Endothelial cell of hepatic sinusoid (primary cell): ENCODE results near the gene C12orf50.
"Not testable (repeated sequence)": the region's sequence is repeated elsewhere in the genome, so short reads cannot be mapped to it uniquely, and the experiment has no call there.

Experiments used
- in situ Hi-C: cut with HindIII; loops from 2 replicates; pipeline ENCODE4 v1.10.0; 2017; ENCODE audit warnings: low sequenced_read_pairs

C12orf50 gene, protein sequence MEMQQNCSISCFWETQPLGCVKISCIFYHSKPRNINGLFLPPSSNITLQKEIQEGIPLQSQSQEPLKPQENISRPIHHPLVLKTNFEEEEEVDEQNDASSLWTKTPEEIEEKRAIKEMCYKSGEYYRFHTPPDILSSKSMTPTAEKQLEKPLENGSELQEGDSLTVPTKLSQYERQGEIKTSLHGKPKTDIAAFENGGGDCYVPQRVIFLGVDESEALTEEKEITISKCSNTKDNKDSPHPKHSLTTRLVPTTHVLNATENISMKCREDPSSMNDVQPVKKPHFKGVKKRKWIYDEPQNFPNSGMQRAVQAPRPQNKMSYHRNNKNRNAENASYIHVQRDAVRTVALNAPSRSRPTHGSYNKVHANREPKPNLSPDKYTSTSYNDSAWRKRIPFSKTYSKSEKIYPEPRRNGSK

DNA sequence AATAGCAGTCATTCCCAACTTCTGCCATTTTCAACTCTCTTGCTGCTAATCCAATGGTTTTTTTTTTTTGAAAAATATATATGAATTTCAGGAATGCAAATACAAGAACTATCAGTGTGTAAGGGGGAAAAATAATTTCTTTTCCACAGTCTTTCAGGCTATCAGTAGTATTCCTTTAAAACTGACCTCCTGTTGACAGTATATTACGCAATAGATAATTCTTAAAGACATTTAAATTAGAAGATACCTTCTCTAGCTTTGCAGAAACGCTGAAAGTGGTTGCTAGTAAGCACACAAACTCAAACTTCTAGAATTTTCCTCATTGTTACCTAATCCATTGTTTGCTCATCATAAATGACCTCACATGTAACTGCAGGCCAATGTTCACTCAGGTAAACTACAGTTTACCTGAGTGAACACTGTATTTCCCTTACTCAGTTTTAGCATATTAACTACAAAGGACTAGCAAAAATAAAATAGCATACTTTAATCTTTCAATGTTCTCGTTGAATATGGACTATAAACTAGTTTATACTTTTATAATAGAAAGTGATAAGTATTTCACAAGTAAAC is at the start of gene C12orf50:
Gene C12orf50 (minus strand): TSS at position 309 of the 573 bp plus-strand sequence. CDS start 2,439 bp downstream, outside the sequence.
- in situ Hi-C loops: no loop called here

DNA sequence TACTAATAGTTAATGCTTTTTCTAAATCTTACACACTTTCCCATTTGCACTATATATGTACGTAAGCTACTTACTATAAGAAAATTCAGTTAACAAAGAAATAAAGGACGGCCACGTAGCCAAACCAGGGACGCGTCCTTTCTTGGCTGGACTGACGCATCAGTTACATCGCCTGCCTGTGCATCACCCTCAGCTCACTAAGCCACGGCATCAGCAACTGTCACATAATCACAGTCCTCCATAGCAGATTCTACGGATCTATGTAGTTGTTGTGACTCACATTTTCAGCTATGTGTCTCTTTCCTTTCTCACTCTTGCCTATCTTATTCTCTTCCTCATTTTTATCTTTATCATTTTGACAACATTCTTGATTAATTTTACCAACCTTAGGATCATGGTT is 38.1 kb upstream of the C12orf50 start:
- in situ Hi-C loops: no loop called here

DNA sequence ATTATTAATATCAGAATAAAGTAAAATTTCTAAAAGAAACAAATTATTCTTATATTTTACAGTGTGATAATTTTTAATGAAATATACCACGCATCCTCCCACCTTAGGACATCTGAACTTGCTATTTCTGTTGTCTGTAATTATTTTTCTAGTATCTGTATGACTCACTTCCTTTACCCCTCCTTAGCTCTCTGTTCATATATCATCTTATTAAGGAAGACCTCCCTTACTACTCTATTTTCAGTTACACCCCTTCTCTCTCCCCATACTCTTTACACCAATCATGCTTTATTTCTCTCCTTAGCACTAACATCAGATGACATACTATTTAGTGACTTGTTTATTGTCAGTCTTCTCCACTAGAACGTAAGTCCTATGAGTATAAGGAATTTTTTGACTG is 34.2 kb upstream of the C12orf50 start:
- in situ Hi-C loops: no loop called here

DNA sequence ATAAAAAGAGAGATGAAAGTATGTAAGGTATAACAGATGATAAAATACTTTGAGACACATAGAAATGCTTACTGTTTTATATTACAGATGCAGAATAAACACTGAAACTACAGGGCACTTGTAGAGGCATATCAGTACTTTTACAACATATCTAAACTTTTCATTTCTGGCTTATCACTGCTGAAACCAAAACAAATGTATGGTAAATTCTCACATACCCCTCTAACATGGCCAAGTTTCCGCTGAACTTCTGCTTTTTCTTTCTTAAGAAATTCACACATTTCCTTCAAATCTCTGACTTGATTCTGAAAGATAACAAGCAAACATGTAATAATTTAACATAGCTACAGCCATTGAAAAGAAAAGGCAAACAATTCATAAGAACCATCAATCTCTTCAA is 33.3 kb upstream of the C12orf50 start:
- in situ Hi-C loops: no loop called here

DNA sequence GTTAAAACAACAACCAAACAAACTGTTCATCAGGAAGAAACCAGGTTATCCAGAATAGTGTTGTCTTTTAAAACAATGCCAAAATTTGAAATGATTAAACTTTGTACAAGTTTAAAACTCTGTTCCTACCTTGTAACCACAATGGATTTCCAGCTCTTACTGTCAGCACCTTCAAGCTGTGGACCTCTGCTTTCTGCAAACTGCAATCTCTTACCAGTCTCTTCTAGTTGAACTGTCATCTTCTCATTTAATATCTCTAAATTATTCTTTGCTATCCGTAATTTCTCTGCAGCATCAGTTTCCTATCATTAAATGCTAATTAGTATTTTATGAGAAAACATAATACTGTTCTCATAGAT is 29.5 kb upstream of the C12orf50 start:
- in situ Hi-C loops: no loop called here

DNA sequence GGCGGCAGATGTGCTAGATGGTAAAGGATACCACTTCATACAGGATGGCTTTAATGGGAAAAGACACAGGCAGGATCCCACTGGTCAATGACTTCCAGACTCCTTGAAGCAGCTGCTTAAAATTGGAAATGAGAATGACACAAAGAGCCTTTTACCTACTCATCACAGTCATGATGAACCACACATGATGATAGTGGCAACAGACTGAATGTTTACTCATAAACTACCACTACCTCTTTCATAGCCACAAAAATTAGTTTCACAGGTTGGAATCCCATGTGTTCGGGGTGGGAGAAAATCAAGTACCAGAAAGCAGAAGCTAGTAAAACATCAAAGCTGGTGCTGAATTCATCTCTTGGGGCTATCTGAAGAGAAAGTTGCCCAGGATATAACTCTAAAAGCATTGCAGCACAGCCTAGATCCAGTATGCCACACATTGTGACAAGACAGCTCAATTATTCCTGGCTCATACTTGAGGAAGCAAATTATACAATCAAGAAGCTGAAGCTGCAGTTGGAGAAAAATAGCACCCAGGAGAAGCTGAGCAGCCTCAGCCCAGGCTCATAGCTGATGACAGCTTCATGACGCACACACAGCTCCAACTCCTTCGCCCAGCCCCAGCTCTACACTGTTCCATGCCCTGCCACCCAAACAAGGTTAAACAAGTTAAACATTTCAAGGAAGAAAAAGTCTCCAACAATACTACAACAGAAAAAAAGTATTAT is 29.0 kb upstream of the C12orf50 start:
- in situ Hi-C loops: no loop called here

DNA sequence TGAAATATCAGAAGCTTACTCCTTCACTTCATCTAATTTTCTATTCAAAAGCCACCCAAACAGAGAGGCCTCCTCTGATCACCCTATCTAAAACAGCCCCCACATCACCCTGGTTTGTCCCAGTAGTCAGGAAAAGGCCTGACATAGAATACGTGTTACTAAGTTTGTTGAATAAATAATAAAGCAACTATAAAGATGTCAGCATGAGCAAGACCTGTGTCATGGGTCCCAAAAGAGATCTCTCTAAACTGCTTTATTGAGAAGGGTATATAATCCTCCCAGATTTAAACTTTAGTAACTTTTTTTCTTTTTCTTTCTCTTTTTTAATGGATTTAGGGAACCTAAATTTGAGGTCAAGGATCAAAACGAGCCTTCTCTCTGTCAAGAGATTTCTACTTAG is 27.4 kb upstream of the C12orf50 start:
- in situ Hi-C loops: no loop called here

DNA sequence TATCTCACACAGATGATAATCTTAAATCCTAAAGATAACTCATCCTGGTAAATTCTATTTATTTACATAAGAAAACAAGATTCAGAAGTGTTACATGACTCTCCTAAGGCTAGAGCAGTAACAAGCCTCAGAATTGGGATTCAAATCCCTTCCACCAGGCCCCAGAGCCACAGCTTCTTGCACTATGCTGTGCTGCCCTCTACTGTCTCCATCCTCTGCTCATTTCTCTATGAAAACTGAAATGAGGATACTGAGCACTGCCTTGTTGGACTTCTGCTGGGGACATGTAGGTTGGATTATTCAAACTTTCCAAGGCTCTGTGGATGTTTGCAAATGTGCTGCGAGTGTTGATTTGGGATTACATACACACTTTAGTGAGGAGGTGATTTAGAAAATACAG is 23.5 kb upstream of the C12orf50 start:
- in situ Hi-C loops: no loop called here

DNA sequence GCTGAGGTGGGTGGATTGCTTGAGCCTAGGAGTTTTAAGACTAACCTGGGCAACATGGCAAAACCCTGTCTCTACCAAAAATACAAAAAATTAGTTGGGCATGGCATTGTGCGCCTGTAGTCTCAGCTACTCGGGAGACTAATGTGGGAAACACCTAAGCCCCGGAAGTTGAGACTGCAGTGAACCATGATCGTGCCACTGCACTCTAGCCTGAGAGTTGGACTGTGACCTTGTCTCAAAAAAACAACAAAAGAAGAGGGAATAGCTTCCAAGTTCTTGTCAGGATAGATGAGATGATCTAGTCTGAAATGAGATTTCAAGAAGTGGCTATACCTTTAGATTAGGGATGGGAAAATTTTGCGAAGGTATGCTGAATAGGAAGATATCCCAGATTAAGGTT is 14.8 kb upstream of the C12orf50 start:
- in situ Hi-C loops: no loop called here

DNA sequence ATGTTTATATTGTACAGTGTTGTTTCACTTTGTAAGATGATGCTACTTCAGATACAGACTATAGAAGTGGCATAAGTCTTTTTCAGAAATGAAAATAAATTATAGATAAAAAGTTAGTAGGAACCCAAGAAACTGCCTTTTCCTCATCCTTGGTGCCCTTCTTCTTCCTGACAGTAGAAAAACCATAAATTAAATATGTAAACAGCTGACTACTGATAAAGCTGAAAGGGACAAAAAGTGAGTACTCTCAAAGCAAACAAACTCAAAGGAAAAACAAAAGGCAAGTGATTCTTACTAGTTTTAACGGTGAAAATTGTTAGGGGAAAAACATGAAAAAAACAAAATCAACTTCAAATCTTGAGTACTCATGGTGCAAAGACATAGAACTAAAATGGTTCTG is 8.6 kb upstream of the C12orf50 start:
- in situ Hi-C loops: no loop called here

DNA sequence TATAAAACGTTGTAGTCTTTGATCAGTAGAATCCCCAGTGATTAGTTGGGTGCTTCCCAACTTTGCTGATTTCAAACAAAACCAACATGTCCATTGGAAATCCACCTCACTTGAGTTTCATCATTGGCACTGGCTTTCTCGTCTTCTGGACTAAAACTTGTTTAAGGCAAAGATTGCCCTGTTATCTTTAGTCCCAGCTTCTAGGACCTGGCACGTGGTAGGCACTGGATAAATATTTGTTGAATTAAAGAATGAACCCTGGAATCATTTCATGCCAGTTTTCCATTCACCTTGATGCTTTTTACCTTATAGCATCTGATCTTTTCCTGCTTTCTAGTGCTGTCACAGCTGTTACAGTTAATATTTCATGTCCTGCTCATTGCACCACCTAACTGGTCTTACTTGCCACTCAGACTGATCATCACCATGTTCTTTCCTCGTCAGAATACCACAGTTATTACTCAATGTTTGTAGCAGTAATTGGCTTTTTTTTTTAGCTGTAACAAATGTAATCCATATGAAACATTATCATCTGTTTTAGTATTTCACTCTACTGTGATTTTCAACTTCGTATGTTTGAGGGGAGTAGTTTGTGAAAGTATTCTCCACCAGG is 7.3 kb upstream of the C12orf50 start:
- in situ Hi-C loops: no loop called here

DNA sequence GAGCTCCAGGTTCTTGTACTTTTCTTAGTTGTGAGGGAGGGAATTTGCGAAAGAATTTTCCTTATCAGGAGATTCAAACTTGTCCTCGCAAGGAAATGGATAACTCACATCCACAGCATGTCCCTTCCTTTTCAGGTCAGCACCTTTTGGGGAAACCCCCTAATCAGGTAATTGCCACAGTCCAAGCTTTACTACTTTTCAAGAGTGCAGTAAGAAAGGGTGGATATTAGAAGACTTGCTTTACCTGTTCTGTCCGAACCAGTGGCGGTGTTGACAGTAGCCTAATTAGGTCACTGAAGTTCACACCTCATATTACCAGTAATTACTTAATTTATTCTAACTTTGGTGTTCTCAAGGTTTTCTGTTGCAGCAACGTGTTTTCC is 6.7 kb upstream of the C12orf50 start:
- in situ Hi-C loops: no loop called here

DNA sequence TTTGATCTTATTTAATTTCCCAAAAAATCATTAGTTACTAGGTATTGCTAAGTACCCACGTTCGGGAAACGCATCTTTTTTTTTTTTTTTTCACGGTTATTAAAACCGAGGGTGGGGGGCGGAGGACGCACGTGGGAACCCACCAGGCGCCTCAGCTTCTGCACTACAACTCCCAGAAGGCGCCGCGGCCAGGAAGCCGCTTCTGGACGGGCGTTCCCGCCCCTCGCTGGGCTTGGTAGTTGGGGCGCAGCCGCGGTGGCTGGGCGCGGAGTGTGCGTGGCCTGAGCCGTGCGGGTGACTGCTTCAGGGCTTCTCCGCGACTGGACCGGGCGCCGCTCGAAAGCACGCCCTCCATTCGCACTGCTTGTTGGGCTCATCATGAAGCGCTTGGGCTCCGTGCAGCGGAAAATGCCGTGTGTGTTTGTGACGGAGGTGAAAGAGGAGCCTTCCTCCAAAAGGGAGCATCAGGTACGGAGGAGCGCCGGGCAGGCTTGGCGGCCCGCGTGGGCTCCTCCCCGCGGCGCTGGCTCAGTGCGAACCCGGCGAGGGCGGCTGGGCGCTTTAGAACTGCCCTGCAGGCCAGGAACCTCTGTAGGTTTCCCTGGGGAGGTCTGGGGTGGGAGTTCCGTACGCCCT is 6.2 kb upstream of the C12orf50 start:
- in situ Hi-C loops: no loop called here

DNA sequence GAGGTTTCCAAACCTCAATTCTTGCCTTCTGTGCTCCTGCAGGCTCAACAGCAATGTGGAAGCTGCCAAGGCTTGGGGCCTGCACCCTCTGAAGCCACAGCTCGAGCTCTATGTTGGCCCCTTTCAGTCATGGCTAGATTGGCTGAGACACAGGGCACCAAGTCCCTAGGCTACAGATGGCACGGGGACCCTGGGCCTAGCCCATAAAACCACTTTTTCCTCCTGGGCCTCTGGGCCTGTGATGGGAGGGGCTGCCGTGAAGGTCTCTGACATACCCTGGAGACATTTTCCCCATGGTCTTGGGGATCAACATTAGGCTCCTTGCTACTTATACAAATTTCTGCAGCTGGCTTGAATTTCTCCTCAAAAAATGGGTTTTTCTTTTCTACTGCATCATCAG is 2.0 kb upstream of the C12orf50 start:
- in situ Hi-C loops: not testable (repeated sequence)

DNA sequence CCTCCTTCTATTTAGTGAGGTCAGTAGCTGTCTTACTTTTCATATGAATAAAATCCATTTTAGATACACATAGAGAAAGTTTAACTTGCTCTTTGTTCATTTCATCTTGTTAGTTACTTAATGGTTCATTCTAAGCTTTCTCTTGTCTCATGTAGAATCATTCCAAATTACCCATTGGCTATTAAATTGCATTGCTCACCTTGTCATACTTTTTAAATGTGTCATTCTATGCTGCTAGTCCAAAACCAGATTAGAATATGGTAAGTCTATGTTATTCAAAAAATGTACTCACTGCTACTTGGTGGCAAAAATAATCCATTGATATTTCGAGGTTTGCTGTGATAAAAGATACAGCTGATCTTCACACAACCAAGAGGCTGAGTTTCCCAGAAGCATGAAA is 3.0 kb downstream of the C12orf50 start:
- in situ Hi-C loops: no loop called here

DNA sequence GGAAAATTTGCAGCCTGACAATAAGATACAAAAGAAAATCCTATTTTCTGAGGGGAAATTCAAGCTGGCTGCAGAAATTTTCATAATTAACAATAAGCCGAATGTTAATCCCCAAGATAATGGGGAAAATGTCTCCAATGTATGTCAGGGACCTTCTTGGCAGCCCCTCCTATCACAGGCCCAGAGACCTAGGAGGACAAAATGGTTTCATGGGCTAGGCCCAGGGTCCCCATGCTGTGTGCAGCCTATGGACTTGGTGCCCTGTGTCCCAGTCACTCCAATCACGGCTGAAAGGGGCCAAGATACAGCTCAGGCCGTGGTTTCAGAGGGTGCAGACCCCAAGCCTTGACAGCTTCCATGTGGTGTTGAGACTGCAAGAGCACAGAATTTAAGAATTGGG is 11.2 kb downstream of the C12orf50 start:
- in situ Hi-C loops: no loop called here

DNA sequence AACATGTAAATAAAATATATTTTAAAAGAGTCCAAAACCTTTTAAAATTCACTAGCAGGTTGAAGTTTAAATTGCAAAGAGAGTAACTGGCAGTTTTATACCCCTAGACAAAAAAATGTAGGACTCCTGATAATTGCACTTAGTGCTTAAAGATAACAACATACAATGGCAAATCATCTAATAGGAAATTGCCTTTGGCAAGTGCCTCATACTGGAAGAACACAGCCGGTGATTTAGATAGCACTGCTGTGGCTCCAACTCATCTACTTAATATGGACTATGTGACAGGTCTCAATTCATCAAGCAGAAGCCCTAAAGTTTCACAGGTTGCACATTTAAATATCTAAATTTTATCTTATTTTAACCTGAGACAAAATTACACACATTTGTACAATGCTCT is 13.4 kb downstream of the C12orf50 start:
- in situ Hi-C loops: no loop called here

DNA sequence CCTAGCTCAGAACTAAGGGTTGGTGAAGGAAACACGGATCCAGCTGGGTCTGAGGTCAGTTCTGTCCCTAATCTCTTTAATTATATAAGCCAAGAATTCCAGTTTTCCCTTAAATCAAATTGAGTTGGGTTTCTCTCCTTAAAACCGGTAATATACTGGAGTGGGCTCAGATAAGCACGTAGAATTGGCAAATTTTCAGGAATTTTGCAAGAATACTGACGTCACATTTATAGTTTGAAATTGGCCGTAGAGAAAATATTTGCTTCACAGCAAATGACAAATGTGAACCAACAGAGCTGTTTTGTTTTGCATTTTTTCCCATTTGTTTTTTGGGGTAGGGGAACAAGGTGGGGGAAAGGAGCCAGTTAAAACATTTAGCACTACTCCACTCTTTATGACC is 17.4 kb downstream of the C12orf50 start:
- in situ Hi-C loops: no loop called here

DNA sequence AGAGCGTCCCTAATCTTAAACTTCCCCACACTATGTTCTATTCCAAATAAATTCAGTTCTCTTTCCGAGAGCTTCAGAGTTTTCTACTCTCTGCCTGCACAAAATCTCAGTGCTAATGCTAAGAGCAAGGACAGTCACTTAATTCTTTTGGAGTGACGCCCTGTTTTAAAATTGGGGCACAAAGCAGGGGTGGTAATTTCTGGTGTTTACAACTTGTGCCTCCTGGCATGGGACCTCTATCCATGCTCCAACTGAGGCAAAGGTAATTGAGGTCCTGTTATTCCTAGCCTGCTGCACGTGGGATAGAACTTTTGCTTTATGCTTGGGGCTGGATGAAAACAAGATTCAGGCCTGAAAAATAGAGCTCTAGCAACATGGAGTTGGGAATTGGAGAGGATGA is 22.9 kb downstream of the C12orf50 start:
- in situ Hi-C loops: no loop called here

DNA sequence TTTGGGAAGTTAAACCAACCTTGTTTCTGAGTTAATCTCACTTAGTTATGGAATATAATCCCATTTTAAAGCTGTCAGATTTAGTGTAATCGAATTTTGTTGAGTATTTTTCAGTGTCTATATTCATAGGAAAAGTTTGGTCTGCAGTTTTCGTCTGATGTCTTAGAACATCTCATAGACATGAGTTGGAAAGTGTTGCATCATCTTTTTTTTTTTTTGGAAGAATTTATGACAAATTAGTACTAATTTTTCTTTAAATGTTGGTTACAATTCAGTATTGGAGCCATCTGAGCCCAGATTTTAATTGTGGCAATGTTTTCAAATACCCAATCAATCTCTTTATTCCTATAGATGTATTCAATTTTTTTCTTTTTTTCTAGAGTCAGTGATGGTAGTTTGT is 27.9 kb downstream of the C12orf50 start:
- in situ Hi-C loops: no loop called here

DNA sequence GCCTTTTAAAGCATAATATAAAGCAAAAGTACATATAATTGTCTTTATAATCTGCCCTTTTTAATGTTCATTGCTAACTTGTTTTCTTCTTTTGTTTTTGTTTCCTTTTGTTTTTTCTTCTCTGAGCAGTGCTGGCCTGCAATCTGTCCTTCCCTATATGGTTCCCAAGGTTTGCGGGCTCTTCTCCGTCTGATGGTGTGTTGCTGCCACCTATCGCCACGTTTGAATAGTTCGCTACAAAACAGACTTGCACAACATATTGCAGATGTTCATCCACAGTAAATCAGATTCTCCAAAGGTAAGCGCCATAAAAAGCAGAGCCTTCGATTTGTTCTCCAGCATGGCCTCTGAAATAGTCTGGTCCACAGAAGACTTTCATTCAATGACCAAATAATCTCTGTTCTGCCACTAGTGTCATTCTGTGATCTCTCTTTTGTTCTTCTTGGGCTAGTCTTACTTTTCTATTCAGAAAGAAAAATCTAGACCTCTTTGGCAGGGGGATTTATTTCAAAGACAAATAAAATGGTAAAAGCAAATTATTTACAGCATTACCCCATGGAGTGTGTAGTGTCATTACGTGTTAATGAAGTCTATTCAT is 33.5 kb downstream of the C12orf50 start:
- in situ Hi-C loops: no loop called here
